ENCODE data around the gene LMNA.

- no peak for TF ChIP-seq CTCF (conservative IDR thresholded peaks at IDR 0.05; ENCODE audit: low read depth, low read length)
- TF ChIP-seq EZH2 (IDR thresholded peaks at IDR 0.05; ENCODE audit: borderline replicate concordance, low read depth, low read length, poor library complexity, severe bottlenecking) = no peak
Observed at GRCh38 chr1:156152628-156153027, 38.1 kb downstream of the LMNA start.

All from A673 (cell line).